Measurements from ENCODE around the gene TSPAN13. TPM values are rescaled to one million over a fixed set of nuclear protein-coding genes. Genes with fewer than 3 reads are reported as not detected.

The TSPAN13 gene
- total RNA-seq, 2 experiments from 2014 or later = 0.47 to 1.0 TPM

- TF ChIP-seq, protein P1, sequence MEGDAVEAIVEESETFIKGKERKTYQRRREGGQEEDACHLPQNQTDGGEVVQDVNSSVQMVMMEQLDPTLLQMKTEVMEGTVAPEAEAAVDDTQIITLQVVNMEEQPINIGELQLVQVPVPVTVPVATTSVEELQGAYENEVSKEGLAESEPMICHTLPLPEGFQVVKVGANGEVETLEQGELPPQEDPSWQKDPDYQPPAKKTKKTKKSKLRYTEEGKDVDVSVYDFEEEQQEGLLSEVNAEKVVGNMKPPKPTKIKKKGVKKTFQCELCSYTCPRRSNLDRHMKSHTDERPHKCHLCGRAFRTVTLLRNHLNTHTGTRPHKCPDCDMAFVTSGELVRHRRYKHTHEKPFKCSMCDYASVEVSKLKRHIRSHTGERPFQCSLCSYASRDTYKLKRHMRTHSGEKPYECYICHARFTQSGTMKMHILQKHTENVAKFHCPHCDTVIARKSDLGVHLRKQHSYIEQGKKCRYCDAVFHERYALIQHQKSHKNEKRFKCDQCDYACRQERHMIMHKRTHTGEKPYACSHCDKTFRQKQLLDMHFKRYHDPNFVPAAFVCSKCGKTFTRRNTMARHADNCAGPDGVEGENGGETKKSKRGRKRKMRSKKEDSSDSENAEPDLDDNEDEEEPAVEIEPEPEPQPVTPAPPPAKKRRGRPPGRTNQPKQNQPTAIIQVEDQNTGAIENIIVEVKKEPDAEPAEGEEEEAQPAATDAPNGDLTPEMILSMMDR (IDR thresholded peaks at IDR 0.05) = no peak
- no peaks in the 10 kb centered on the region for H3K4me1 Mint-ChIP-seq (ENCODE audit: low read depth)
- H3K4me3 Mint-ChIP-seq = no peak overlapping the region
- no peak overlapping the region for H3K27ac Mint-ChIP-seq
- DNase-seq = no peak
- no peaks in the 10 kb centered on the region for H3K36me3 Mint-ChIP-seq (ENCODE audit: low read depth)
- intact Hi-C loops (cut with micrococcal nuclease) = no loop called here
- ChIA-PET POLR2A (no interaction called here), CTCF (interaction anchor here (1.3 to 3.1 kb wide), 2 partner anchors 15 to 132 kb away, joined by 3 to 16 read pairs; no protein-coding TSS in a partner anchor)
- no peaks in the 10 kb centered on the region for H3K9me3 Mint-ChIP-seq
- no peaks in the 10 kb centered on the region for H3K27me3 Mint-ChIP-seq
- no peak for ATAC-seq
These were observed 32.3 kb downstream of the TSPAN13 start for GRCh38 chr7:16785846-16786245.

DNA sequence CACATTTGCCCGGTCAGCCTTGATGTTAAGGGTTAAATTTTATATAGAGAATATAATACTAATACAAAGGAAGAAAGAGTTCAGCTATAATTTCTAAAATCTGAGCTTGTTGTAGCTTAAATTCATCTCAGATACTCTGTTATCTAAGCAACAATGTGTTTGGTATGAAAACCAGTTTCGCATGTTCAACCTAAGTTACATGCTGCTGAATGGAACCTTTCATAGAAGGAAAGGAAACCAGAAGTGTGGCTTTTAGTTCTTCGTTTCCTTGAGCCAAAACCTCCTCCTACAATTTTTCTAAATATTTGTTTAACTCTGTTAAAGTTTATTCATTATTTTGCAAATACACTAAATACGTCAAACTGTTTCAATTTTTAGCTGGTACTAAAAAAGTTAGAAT is 32.7 kb downstream of the TSPAN13 start:
- DNase-seq (no peak), ATAC-seq (no peak)
- TF ChIP-seq, protein P1 (IDR thresholded peaks at IDR 0.05) = no peak
- no peaks in the 10 kb centered on the region for H3K27me3 Mint-ChIP-seq
- H3K9me3 Mint-ChIP-seq = no peaks in the 10 kb centered on the region
- H3K4me1 Mint-ChIP-seq (ENCODE audit: low read depth) = no peaks in the 10 kb centered on the region
- no peak overlapping the region for H3K27ac Mint-ChIP-seq
- CTCF ChIA-PET = interaction anchor here (1.3 to 3.1 kb wide), 2 partner anchors 14 to 132 kb away, joined by 3 to 16 read pairs; no protein-coding TSS in a partner anchor
- no peaks in the 10 kb centered on the region for H3K36me3 Mint-ChIP-seq (ENCODE audit: low read depth)
- intact Hi-C loops (cut with micrococcal nuclease) = no loop called here
- no peak overlapping the region for H3K4me3 Mint-ChIP-seq
- POLR2A ChIA-PET = no interaction called here

GRCh38 chr7:16787127-16787526 is 33.6 kb downstream of the TSPAN13 start:
- H3K4me1 Mint-ChIP-seq (ENCODE audit: low read depth) = no peaks in the 10 kb centered on the region
- DNase-seq (no peak), ATAC-seq (no peak)
- POLR2A ChIA-PET = no interaction called here
- TF ChIP-seq, protein P1 (IDR thresholded peaks at IDR 0.05) = no peak
- CTCF ChIA-PET = interaction anchor here (1.3 to 3.1 kb wide), 2 partner anchors 13 to 131 kb away, joined by 3 to 16 read pairs; no protein-coding TSS in a partner anchor
- H3K36me3 Mint-ChIP-seq (ENCODE audit: low read depth) = no peaks in the 10 kb centered on the region
- no peaks in the 10 kb centered on the region for H3K9me3 Mint-ChIP-seq
- intact Hi-C loops (cut with micrococcal nuclease) = no loop called here
- H3K4me3 Mint-ChIP-seq = no peak overlapping the region
- H3K27ac Mint-ChIP-seq = no peak overlapping the region
- no peaks in the 10 kb centered on the region for H3K27me3 Mint-ChIP-seq

DNA sequence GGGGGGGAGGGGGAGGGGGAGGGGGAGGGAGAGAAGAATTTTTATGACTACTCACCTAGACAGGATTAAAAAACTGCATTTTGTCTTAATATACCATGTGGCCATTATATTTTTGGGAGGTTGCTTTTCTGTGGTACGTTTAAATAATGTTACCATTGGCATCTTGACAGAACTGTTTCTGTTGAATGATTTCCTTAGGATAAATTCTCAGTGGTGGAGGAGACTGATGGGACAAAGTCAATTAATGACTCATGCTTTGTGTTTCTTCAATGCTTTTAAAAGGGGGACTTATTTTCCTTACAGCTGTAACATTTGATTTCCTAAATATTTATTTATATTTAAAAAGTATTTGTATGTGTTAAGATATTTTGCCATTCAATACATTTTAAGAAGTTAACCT is 37.5 kb downstream of the TSPAN13 start:
- DNase-seq (no peak), ATAC-seq (no peak)
- POLR2A ChIA-PET = no interaction called here
- TF ChIP-seq, protein P1 (IDR thresholded peaks at IDR 0.05) = no peak
- no peaks in the 10 kb centered on the region for H3K36me3 Mint-ChIP-seq (ENCODE audit: low read depth)
- no peak overlapping the region for H3K4me3 Mint-ChIP-seq
- peaks cover 9% of the 10 kb centered on the region for H3K27me3 Mint-ChIP-seq
- no peak overlapping the region for H3K27ac Mint-ChIP-seq
- intact Hi-C loops (cut with micrococcal nuclease) = no loop called here
- CTCF ChIA-PET = no interaction called here
- no peaks in the 10 kb centered on the region for H3K4me1 Mint-ChIP-seq (ENCODE audit: low read depth)
- H3K9me3 Mint-ChIP-seq = no peaks in the 10 kb centered on the region

DNA sequence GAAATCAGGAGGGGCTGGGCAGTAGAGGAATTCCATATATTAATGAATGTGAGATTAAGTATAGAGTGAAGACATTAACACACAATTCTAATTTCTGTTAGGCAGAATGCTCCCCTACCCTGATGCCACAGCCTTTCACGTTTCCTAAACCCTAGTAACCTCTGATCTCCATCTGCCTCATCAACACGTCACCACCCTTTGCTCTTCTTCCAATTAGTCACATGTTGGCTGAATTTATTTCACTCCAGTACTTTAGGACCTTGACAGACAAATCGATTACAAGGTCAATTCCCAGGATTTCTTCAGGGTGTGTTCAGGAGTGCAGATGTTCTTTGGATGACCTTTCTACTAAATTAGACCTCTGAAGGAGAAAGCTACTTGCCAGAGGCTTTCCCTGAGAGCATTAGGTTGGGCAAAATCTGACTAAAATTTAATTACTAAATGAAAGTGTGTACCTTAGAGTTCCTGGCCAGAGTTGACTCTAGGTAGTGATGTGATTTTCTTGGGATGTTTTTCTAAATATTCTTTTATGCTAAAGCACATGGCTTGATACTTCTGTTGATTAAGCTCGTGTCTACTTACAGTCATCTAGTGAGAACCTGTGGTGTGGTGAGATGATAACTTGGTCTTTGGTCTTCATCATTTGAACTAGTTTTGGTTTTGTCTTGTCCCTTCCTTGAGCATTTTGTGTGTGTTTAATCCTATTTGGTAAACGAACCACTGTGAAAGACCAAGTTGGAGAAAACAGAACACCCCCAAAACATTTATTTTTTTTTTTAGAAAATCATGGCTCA is 38.5 kb downstream of the TSPAN13 start:
- ATAC-seq = no peak
- Mint-ChIP-seq H3K4me1 (ENCODE audit: low read depth) (no peaks in the 10 kb centered on the region), H3K9me3 (no peaks in the 10 kb centered on the region), H3K27ac (no peak overlapping the region), H3K36me3 (ENCODE audit: low read depth) (no peaks in the 10 kb centered on the region), H3K27me3 (peaks cover 10% of the 10 kb centered on the region), H3K4me3 (no peak overlapping the region)
- no peak for DNase-seq
- ChIA-PET CTCF (interaction anchor here (0.9 kb wide), 1 partner anchor 9 kb away, joined by 3 read pairs; no protein-coding TSS in a partner anchor), POLR2A (no interaction called here)
- intact Hi-C loops (cut with micrococcal nuclease) = no loop called here
- TF ChIP-seq, protein P1 (IDR thresholded peaks at IDR 0.05) = no peak

All from activated CD8-positive, alpha-beta T cell treated with anti-CD3 and anti-CD28 coated beads for 36 hours (primary cell).